ENCODE measurements around the gene ART5. TPM values are rescaled to one million over a fixed set of nuclear protein-coding genes. Genes with fewer than 3 reads are reported as not detected.

Gene ART5
- total and polyA plus RNA-seq, 3 experiments from 2014 or later = not detected

GRCh38 chr11:3623121-3623520 lies 18.7 kb downstream of the ART5 start:
- POLR2A ChIA-PET = no interaction called here
- Histone ChIP-seq H3K9me3 (ENCODE audit: low read length) (no peaks in the 10 kb centered on the region), H3K4me1 (ENCODE audit: insufficient read depth, low read length) (no peaks in the 10 kb centered on the region)

GRCh38 chr11:3622521-3622920 lies 19.3 kb downstream of the ART5 start:
- POLR2A ChIA-PET = no interaction called here
- no peaks in the 10 kb centered on the region for H3K9me3 ChIP-seq (ENCODE audit: low read length)
- H3K27ac ChIP-seq (ENCODE audit: low read depth, low read length) = no peak overlapping the region
- H3K27ac Mint-ChIP-seq = no peak overlapping the region
- no peaks in the 10 kb centered on the region for H3K4me1 Mint-ChIP-seq
- no peaks in the 10 kb centered on the region for H3K36me3 ChIP-seq (ENCODE audit: insufficient read depth, low read length)
- CTCF ChIA-PET = no interaction called here
- H3K4me3 Mint-ChIP-seq = no peak overlapping the region
- H3K27me3 Mint-ChIP-seq = peaks cover 0 to 2% of the 10 kb centered on the region in 2 donors
- no peak for DNase-seq
- H3K27me3 ChIP-seq (ENCODE audit: insufficient read depth, low read length, poor library complexity, severe bottlenecking) = no peaks in the 10 kb centered on the region
- H3K9me3 Mint-ChIP-seq = no peaks in the 10 kb centered on the region
- no peaks in the 10 kb centered on the region for H3K4me1 ChIP-seq (ENCODE audit: insufficient read depth, low read length)
- no peak overlapping the region for H3K4me3 ChIP-seq (ENCODE audit: low read length)
- no peaks in the 10 kb centered on the region for H3K36me3 Mint-ChIP-seq

More at GRCh38 chr11:3623121-3623520, 18.7 kb downstream of the ART5 start:
- no peak overlapping the region for H3K4me3 ChIP-seq (ENCODE audit: low read length)
- no peaks in the 10 kb centered on the region for H3K27me3 ChIP-seq (ENCODE audit: insufficient read depth, low read length, poor library complexity, severe bottlenecking)
- H3K27ac Mint-ChIP-seq = peak overlapping the region in 1 of 8 donors; percentile 52
- no peak overlapping the region for H3K27ac ChIP-seq (ENCODE audit: low read depth, low read length)
- no peaks in the 10 kb centered on the region for H3K4me1 Mint-ChIP-seq
- no peak overlapping the region for H3K4me3 Mint-ChIP-seq
- no peaks in the 10 kb centered on the region for H3K9me3 Mint-ChIP-seq
- H3K27me3 Mint-ChIP-seq = no peaks in the 10 kb centered on the region
- no peaks in the 10 kb centered on the region for H3K36me3 ChIP-seq (ENCODE audit: insufficient read depth, low read length)
- CTCF ChIA-PET = no interaction called here
- no peak for DNase-seq
- no peaks in the 10 kb centered on the region for H3K36me3 Mint-ChIP-seq

- no peaks in the 10 kb centered on the region for H3K9me3 ChIP-seq (ENCODE audit: low read length)
- CTCF ChIA-PET = no interaction called here
- no peaks in the 10 kb centered on the region for H3K36me3 ChIP-seq (ENCODE audit: insufficient read depth, low read length)
- no peaks in the 10 kb centered on the region for H3K27me3 ChIP-seq (ENCODE audit: insufficient read depth, low read length, poor library complexity, severe bottlenecking)
- H3K27me3 Mint-ChIP-seq = peaks cover 4 to 5% of the 10 kb centered on the region in 2 donors
- H3K4me3 Mint-ChIP-seq = no peak overlapping the region
- DNase-seq = no peak
- no peak overlapping the region for H3K4me3 ChIP-seq (ENCODE audit: low read length)
- H3K4me1 Mint-ChIP-seq = peaks cover 6 to 13% (median 9%) of the 10 kb centered on the region in 3 donors
- no peaks in the 10 kb centered on the region for H3K9me3 Mint-ChIP-seq
- peaks cover 9% of the 10 kb centered on the region for H3K4me1 ChIP-seq (ENCODE audit: insufficient read depth, low read length)
- no peak overlapping the region for H3K27ac Mint-ChIP-seq
- POLR2A ChIA-PET = no interaction called here
- no peaks in the 10 kb centered on the region for H3K36me3 Mint-ChIP-seq
- H3K27ac ChIP-seq (ENCODE audit: low read depth, low read length) = no peak overlapping the region
These were observed 23.8 kb downstream of the ART5 start for GRCh38 chr11:3617990-3618389.

- Mint-ChIP-seq H3K9me3 (peaks cover 0 to 6% (median 2%) of the 10 kb centered on the region in 5 donors), H3K36me3 (peaks cover 0 to 5% (median 1%) of the 10 kb centered on the region in 3 donors), H3K4me1 (peaks cover 6 to 13% (median 9%) of the 10 kb centered on the region in 3 donors), H3K4me3 (no peak overlapping the region), H3K27me3 (peaks cover 4 to 8% of the 10 kb centered on the region in 2 donors), H3K27ac (peak overlapping the region in 1 of 8 donors; percentile 67)
- H3K4me1 ChIP-seq (ENCODE audit: insufficient read depth, low read length) = peaks cover 9% of the 10 kb centered on the region
- ChIA-PET CTCF (no interaction called here), POLR2A (no interaction called here)
- no peak overlapping the region for H3K27ac ChIP-seq (ENCODE audit: low read depth, low read length)
- no peak overlapping the region for H3K4me3 ChIP-seq (ENCODE audit: low read length)
- H3K36me3 ChIP-seq (ENCODE audit: insufficient read depth, low read length) = no peaks in the 10 kb centered on the region
- H3K9me3 ChIP-seq (ENCODE audit: low read length) = no peaks in the 10 kb centered on the region
- no peak for DNase-seq
- no peaks in the 10 kb centered on the region for H3K27me3 ChIP-seq (ENCODE audit: insufficient read depth, low read length, poor library complexity, severe bottlenecking)
These were observed 24.9 kb downstream of the ART5 start for GRCh38 chr11:3616721-3617460.

- Mint-ChIP-seq H3K4me1 (peaks cover 6 to 13% (median 9%) of the 10 kb centered on the region in 3 donors), H3K27ac (no peak overlapping the region), H3K36me3 (peaks cover 0 to 6% (median 2%) of the 10 kb centered on the region in 3 donors), H3K9me3 (peaks cover 0 to 7% (median 3%) of the 10 kb centered on the region in 5 donors), H3K27me3 (peaks cover 4 to 8% of the 10 kb centered on the region in 2 donors), H3K4me3 (no peak overlapping the region)
- H3K4me1 ChIP-seq (ENCODE audit: insufficient read depth, low read length) = peaks cover 9% of the 10 kb centered on the region
- H3K36me3 ChIP-seq (ENCODE audit: insufficient read depth, low read length) = no peaks in the 10 kb centered on the region
- POLR2A ChIA-PET = no interaction called here
- DNase-seq = no peak
- no peak overlapping the region for H3K27ac ChIP-seq (ENCODE audit: low read depth, low read length)
- CTCF ChIA-PET = no interaction called here
- H3K4me3 ChIP-seq (ENCODE audit: low read length) = no peak overlapping the region
- H3K27me3 ChIP-seq (ENCODE audit: insufficient read depth, low read length, poor library complexity, severe bottlenecking) = no peaks in the 10 kb centered on the region
- no peaks in the 10 kb centered on the region for H3K9me3 ChIP-seq (ENCODE audit: low read length)
These were observed 25.8 kb downstream of the ART5 start for GRCh38 chr11:3615998-3616397.

- Mint-ChIP-seq H3K27ac (peak overlapping the region in 1 of 8 donors; percentile 13), H3K27me3 (peaks cover 4 to 8% of the 10 kb centered on the region in 2 donors), H3K4me1 (peaks cover 6 to 13% (median 9%) of the 10 kb centered on the region in 3 donors), H3K4me3 (peak overlapping the region in 1 of 7 donors; percentile 29), H3K36me3 (peaks cover 0 to 6% (median 2%) of the 10 kb centered on the region in 3 donors), H3K9me3 (peaks cover 0 to 7% (median 3%) of the 10 kb centered on the region in 5 donors)
- Histone ChIP-seq H3K9me3 (ENCODE audit: low read length) (no peaks in the 10 kb centered on the region), H3K27ac (ENCODE audit: low read depth, low read length) (no peak overlapping the region), H3K36me3 (ENCODE audit: insufficient read depth, low read length) (no peaks in the 10 kb centered on the region), H3K27me3 (ENCODE audit: insufficient read depth, low read length, poor library complexity, severe bottlenecking) (no peaks in the 10 kb centered on the region), H3K4me3 (ENCODE audit: low read length) (no peak overlapping the region), H3K4me1 (ENCODE audit: insufficient read depth, low read length) (peaks cover 9% of the 10 kb centered on the region)
- DNase-seq = no peak
- ChIA-PET POLR2A (no interaction called here), CTCF (interaction anchor here (1.3 kb wide), 1 partner anchor 34 kb away, joined by 3 read pairs; no protein-coding TSS in a partner anchor)
These were observed 27.0 kb downstream of the ART5 start for GRCh38 chr11:3614742-3615171.

- DNase-seq = no peak
- H3K27ac Mint-ChIP-seq = peak overlapping the region in 2 of 8 donors; percentile 13 to 38
- Histone ChIP-seq H3K27ac (ENCODE audit: low read depth, low read length) (no peak overlapping the region), H3K9me3 (ENCODE audit: low read length) (no peaks in the 10 kb centered on the region), H3K27me3 (ENCODE audit: insufficient read depth, low read length, poor library complexity, severe bottlenecking) (no peaks in the 10 kb centered on the region), H3K36me3 (ENCODE audit: insufficient read depth, low read length) (no peaks in the 10 kb centered on the region), H3K4me3 (ENCODE audit: low read length) (no peak overlapping the region), H3K4me1 (ENCODE audit: insufficient read depth, low read length) (peaks cover 9% of the 10 kb centered on the region)
- peaks cover 4 to 8% of the 10 kb centered on the region in 2 donors for H3K27me3 Mint-ChIP-seq
- no peak overlapping the region for H3K4me3 Mint-ChIP-seq
- ChIA-PET CTCF (interaction anchor here (1.3 kb wide), 1 partner anchor 33 kb away, joined by 3 read pairs; no protein-coding TSS in a partner anchor), POLR2A (no interaction called here)
- peaks cover 0 to 6% (median 2%) of the 10 kb centered on the region in 3 donors for H3K36me3 Mint-ChIP-seq
- H3K4me1 Mint-ChIP-seq = peaks cover 6 to 13% (median 9%) of the 10 kb centered on the region in 3 donors
- peaks cover 0 to 7% (median 3%) of the 10 kb centered on the region in 5 donors for H3K9me3 Mint-ChIP-seq
These were observed 27.6 kb downstream of the ART5 start for GRCh38 chr11:3613998-3614741.

Measured in CD8-positive, alpha-beta memory T cell (primary cell).